WTC11 (cell line): ENCODE data around the gene CARM1. TPM values are rescaled to one million over a fixed set of nuclear protein-coding genes. Genes with fewer than 3 reads are reported as not detected.

Source experiments
- ATAC-seq: fragments of 200-7000 bp; cut with Tn5 transposase; 2 replicates; pipeline ENCODE4 v1.10.0; 2021; ENCODE audit warnings: mild to moderate bottlenecking, moderate library complexity
- CTCF ChIA-PET: fragments of 300-600 bp; sonication (Branson Sonifier 250); formaldehyde crosslinking; loops from one replicate; lab custom pipeline; 2021; ENCODE audit warnings: antibody characterized with exemption; lab: Charles Lee
- POLR2A ChIA-PET: fragments of 350-600 bp; sonication (Branson Sonifier 250); formaldehyde crosslinking; loops from one replicate; lab custom pipeline; 2021; ENCODE audit warnings: antibody characterized with exemption; lab: Charles Lee
- DNase-seq: peaks from one replicate; pipeline ENCODE4 v3.0.0; 2021; ENCODE audit warnings: low spot score
- H3K27ac Mint-ChIP-seq: 2 replicates; pipeline ENCODE4 v1.8.0; 2021; ENCODE audit warnings: mixed read lengths
- H3K27me3 Mint-ChIP-seq: 2 replicates; pipeline ENCODE4 v1.8.0; 2021; ENCODE audit warnings: low read depth, mild to moderate bottlenecking, moderate library complexity, mixed read lengths
- H3K36me3 Mint-ChIP-seq: 2 replicates; pipeline ENCODE4 v1.8.0; 2021; ENCODE audit warnings: mixed read lengths
- H3K4me1 Mint-ChIP-seq: 2 replicates; pipeline ENCODE4 v1.8.0; 2022; ENCODE audit warnings: mixed read lengths
- H3K4me3 Mint-ChIP-seq: 2 replicates; pipeline ENCODE4 v1.8.0; 2021; ENCODE audit warnings: mild to moderate bottlenecking, moderate library complexity, mixed read lengths
- H3K9me3 Mint-ChIP-seq: 2 replicates; pipeline ENCODE4 v1.8.0; 2021; ENCODE audit warnings: mixed read lengths
- CREB1 ChIP-seq: sonication (generic); formaldehyde crosslinking; IDR thresholded peaks from 2 replicates; pipeline ENCODE4 v1.8.0; 2023; ENCODE audit warnings: mild to moderate bottlenecking, missing genetic modification reagents
- ELF4 ChIP-seq: sonication (generic); formaldehyde crosslinking; IDR thresholded peaks from 2 replicates; pipeline ENCODE4 v1.8.1; 2022; ENCODE audit warnings: low read depth, mild to moderate bottlenecking, moderate library complexity, missing genetic modification reagents
- ESRRA ChIP-seq: sonication (generic); formaldehyde crosslinking; IDR thresholded peaks from 2 replicates; pipeline ENCODE4 v1.8.1; 2022; ENCODE audit warnings: mild to moderate bottlenecking, missing genetic modification reagents, borderline replicate concordance
- ETV6 ChIP-seq: sonication (generic); formaldehyde crosslinking; IDR thresholded peaks from 2 replicates; pipeline ENCODE4 v1.8.1; 2022; ENCODE audit warnings: mild to moderate bottlenecking, missing genetic modification reagents
- FOXJ3 ChIP-seq: sonication (generic); formaldehyde crosslinking; IDR thresholded peaks from 2 replicates; pipeline ENCODE4 v1.9.0; 2021; ENCODE audit warnings: missing genetic modification reagents, mild to moderate bottlenecking, borderline replicate concordance
- JAZF1 ChIP-seq: fragments of 250-450 bp; sonication (Bioruptor Pico); IDR thresholded peaks from 2 replicates; pipeline ENCODE4 v1.9.0; 2021; ENCODE audit warnings: moderate library complexity, mild to moderate bottlenecking, inconsistent platforms
- JUN ChIP-seq: sonication (generic); formaldehyde crosslinking; IDR thresholded peaks from 2 replicates; pipeline ENCODE4 v1.8.0; 2023; ENCODE audit warnings: mild to moderate bottlenecking, missing genetic modification reagents
- NR1H2 ChIP-seq: sonication (generic); formaldehyde crosslinking; IDR thresholded peaks from 2 replicates; pipeline ENCODE4 v1.9.0; 2021; ENCODE audit warnings: mild to moderate bottlenecking, moderate library complexity, missing genetic modification reagents
- NR3C1 ChIP-seq: sonication (generic); formaldehyde crosslinking; conservative IDR thresholded peaks from 2 replicates; pipeline ENCODE4 v1.8.1; 2023; ENCODE audit warnings: low read depth, mild to moderate bottlenecking, missing genetic modification reagents
- PRRX2 ChIP-seq: fragments of 250-450 bp; sonication (Bioruptor Pico); IDR thresholded peaks from 2 replicates; pipeline ENCODE4 v1.8.0; 2021; ENCODE audit warnings: mild to moderate bottlenecking
- TCF7 ChIP-seq: sonication (generic); formaldehyde crosslinking; IDR thresholded peaks from 2 replicates; pipeline ENCODE4 v1.8.0; 2022; ENCODE audit warnings: mild to moderate bottlenecking, low read depth, missing genetic modification reagents, moderate library complexity
- ZNF423 ChIP-seq: fragments of 250-450 bp; sonication (Bioruptor Pico); IDR thresholded peaks from 2 replicates; pipeline ENCODE4 v2.1.2; 2022; ENCODE audit warnings: mild to moderate bottlenecking, moderate library complexity
- total RNA-seq: library from RNA; stranded (reverse); gene quantifications from 3 replicates; pipeline ENCODE4 v1.2.3, GENCODE V29; 2021
- TF ChIP-seq, protein P1 (sequence below): sonication (generic); formaldehyde crosslinking; IDR thresholded peaks from 2 replicates; pipeline ENCODE4 v1.8.0; 2023; ENCODE audit warnings: mild to moderate bottlenecking, missing genetic modification reagents
- TF ChIP-seq, protein P2 (sequence below): fragments of 250-450 bp; sonication (Bioruptor Pico); IDR thresholded peaks from 2 replicates; pipeline ENCODE4 v1.8.0; 2021; ENCODE audit warnings: mild to moderate bottlenecking
- TF ChIP-seq, protein P3 (sequence below): fragments of 200-600 bp; IDR thresholded peaks from 2 replicates; pipeline ENCODE4 v1.8.0; 2022; ENCODE audit warnings: antibody characterized with exemption
- TF ChIP-seq, protein P4 (sequence below): sonication (generic); formaldehyde crosslinking; IDR thresholded peaks from 2 replicates; pipeline ENCODE4 v1.8.1; 2022; ENCODE audit warnings: mild to moderate bottlenecking, missing genetic modification reagents, moderate library complexity, borderline replicate concordance
- TF ChIP-seq, protein P5 (sequence below): sonication (generic); formaldehyde crosslinking; IDR thresholded peaks from 2 replicates; pipeline ENCODE4 v1.8.0; 2023; ENCODE audit warnings: missing genetic modification reagents, mild to moderate bottlenecking, borderline replicate concordance
- TF ChIP-seq, protein P6 (sequence below): fragments of 250-450 bp; sonication (Bioruptor Pico); IDR thresholded peaks from 2 replicates; pipeline ENCODE4 v2.1.2; 2022; ENCODE audit warnings: mild to moderate bottlenecking, moderate library complexity

Gene CARM1
- total RNA-seq, 1 experiment from 2014 or later = 125 TPM

DNA sequence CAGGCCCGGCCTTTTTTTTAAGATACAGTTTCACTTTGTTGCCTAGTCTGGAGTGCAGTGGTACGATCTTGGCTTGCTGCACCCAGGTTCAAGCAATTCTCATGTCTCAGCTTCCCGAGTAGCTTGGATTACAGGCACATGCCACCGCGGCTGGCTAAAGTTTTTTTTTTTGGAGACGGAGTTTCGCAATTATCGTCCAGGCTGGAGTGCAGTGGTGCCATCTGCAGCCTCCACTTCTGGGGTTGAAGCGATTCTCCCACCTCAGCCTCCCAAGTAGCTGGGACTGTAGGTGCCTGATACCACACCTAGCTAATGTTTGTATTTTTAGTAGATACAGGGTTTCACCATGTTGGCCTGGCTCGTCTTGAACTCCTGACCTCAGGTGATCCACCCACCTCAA lies 4.9 kb upstream of the CARM1 start:
- Mint-ChIP-seq H3K36me3 (no peaks in the 10 kb centered on the region), H3K27ac (no peak overlapping the region), H3K4me3 (no peak overlapping the region), H3K27me3 (no peaks in the 10 kb centered on the region; the same call in 1 of the 2 replicates), H3K9me3 (no peaks in the 10 kb centered on the region), H3K4me1 (peaks cover 17% of the 10 kb centered on the region)
- no peak for TF ChIP-seq ESRRA (CRISPR knock-in tag)
- TF ChIP-seq, protein P1, sequence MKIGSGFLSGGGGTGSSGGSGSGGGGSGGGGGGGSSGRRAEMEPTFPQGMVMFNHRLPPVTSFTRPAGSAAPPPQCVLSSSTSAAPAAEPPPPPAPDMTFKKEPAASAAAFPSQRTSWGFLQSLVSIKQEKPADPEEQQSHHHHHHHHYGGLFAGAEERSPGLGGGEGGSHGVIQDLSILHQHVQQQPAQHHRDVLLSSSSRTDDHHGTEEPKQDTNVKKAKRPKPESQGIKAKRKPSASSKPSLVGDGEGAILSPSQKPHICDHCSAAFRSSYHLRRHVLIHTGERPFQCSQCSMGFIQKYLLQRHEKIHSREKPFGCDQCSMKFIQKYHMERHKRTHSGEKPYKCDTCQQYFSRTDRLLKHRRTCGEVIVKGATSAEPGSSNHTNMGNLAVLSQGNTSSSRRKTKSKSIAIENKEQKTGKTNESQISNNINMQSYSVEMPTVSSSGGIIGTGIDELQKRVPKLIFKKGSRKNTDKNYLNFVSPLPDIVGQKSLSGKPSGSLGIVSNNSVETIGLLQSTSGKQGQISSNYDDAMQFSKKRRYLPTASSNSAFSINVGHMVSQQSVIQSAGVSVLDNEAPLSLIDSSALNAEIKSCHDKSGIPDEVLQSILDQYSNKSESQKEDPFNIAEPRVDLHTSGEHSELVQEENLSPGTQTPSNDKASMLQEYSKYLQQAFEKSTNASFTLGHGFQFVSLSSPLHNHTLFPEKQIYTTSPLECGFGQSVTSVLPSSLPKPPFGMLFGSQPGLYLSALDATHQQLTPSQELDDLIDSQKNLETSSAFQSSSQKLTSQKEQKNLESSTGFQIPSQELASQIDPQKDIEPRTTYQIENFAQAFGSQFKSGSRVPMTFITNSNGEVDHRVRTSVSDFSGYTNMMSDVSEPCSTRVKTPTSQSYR (CRISPR knock-in tag) = no peak
- TF ChIP-seq, protein P2, sequence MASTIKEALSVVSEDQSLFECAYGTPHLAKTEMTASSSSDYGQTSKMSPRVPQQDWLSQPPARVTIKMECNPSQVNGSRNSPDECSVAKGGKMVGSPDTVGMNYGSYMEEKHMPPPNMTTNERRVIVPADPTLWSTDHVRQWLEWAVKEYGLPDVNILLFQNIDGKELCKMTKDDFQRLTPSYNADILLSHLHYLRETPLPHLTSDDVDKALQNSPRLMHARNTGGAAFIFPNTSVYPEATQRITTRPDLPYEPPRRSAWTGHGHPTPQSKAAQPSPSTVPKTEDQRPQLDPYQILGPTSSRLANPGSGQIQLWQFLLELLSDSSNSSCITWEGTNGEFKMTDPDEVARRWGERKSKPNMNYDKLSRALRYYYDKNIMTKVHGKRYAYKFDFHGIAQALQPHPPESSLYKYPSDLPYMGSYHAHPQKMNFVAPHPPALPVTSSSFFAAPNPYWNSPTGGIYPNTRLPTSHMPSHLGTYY (CRISPR knock-in tag) = no peak
- no peak for TF ChIP-seq JAZF1
- TF ChIP-seq TCF7 (CRISPR knock-in tag) = no peak
- ATAC-seq = no peak
- DNase-seq = no peak
- ChIA-PET CTCF (interaction anchor here (0.9 to 6.0 kb wide), 4 partner anchors 8 to 149 kb away, joined by 4 to 75 read pairs (median 37); partner anchors contain the start of gene DNM2), POLR2A (interaction anchor here (0.7 kb wide), 1 partner anchor 64 kb away, joined by 5 read pairs; no protein-coding TSS in a partner anchor)

DNA sequence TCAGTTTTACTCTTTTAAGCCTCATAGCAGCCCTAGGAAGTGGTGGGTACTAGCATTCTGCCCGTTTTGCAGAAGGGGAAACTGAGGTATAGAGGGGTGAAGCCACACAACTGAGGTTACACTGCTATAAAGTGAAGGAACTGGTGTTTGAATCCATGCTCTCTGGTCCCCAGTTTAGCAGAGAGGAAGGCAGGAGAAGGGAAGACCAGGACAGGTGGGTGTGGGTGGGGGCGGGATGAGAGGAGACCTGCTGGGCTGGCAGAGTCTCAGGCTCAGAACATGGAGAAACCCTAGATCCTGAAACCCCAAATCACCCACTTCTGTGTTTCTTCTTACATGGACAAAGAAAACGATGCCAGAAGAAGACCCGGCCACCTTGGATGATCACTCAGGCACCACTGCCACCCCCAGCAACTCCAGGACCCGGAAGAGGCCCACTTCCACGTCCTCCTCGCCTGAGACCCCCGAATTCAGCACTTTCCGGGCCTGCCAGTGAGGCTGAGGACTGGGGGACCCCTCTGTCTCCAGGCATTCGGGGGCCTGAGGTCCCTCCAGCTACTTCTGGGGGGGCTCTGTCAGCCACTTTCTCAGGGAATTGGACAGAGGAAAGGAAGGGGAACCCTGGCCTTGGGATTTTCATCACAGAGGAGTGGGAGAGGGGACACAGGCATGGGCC lies 2.3 kb upstream of the CARM1 start:
- TF ChIP-seq, protein P3, sequence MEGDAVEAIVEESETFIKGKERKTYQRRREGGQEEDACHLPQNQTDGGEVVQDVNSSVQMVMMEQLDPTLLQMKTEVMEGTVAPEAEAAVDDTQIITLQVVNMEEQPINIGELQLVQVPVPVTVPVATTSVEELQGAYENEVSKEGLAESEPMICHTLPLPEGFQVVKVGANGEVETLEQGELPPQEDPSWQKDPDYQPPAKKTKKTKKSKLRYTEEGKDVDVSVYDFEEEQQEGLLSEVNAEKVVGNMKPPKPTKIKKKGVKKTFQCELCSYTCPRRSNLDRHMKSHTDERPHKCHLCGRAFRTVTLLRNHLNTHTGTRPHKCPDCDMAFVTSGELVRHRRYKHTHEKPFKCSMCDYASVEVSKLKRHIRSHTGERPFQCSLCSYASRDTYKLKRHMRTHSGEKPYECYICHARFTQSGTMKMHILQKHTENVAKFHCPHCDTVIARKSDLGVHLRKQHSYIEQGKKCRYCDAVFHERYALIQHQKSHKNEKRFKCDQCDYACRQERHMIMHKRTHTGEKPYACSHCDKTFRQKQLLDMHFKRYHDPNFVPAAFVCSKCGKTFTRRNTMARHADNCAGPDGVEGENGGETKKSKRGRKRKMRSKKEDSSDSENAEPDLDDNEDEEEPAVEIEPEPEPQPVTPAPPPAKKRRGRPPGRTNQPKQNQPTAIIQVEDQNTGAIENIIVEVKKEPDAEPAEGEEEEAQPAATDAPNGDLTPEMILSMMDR = no peak
- TF ChIP-seq NR3C1 (no peak), NR1H2 (CRISPR knock-in tag) (no peak), ELF4 (CRISPR knock-in tag) (no peak), FOXJ3 (CRISPR knock-in tag) (no peak), ETV6 (CRISPR knock-in tag) (no peak), PRRX2 (CRISPR knock-in tag) (no peak), ZNF423 (CRISPR knock-in tag) (no peak), CREB1 (no peak), JUN (CRISPR knock-in tag) (no peak)
- TF ChIP-seq, protein P4, sequence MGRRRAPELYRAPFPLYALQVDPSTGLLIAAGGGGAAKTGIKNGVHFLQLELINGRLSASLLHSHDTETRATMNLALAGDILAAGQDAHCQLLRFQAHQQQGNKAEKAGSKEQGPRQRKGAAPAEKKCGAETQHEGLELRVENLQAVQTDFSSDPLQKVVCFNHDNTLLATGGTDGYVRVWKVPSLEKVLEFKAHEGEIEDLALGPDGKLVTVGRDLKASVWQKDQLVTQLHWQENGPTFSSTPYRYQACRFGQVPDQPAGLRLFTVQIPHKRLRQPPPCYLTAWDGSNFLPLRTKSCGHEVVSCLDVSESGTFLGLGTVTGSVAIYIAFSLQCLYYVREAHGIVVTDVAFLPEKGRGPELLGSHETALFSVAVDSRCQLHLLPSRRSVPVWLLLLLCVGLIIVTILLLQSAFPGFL (CRISPR knock-in tag) = no peak
- TF ChIP-seq, protein P5, sequence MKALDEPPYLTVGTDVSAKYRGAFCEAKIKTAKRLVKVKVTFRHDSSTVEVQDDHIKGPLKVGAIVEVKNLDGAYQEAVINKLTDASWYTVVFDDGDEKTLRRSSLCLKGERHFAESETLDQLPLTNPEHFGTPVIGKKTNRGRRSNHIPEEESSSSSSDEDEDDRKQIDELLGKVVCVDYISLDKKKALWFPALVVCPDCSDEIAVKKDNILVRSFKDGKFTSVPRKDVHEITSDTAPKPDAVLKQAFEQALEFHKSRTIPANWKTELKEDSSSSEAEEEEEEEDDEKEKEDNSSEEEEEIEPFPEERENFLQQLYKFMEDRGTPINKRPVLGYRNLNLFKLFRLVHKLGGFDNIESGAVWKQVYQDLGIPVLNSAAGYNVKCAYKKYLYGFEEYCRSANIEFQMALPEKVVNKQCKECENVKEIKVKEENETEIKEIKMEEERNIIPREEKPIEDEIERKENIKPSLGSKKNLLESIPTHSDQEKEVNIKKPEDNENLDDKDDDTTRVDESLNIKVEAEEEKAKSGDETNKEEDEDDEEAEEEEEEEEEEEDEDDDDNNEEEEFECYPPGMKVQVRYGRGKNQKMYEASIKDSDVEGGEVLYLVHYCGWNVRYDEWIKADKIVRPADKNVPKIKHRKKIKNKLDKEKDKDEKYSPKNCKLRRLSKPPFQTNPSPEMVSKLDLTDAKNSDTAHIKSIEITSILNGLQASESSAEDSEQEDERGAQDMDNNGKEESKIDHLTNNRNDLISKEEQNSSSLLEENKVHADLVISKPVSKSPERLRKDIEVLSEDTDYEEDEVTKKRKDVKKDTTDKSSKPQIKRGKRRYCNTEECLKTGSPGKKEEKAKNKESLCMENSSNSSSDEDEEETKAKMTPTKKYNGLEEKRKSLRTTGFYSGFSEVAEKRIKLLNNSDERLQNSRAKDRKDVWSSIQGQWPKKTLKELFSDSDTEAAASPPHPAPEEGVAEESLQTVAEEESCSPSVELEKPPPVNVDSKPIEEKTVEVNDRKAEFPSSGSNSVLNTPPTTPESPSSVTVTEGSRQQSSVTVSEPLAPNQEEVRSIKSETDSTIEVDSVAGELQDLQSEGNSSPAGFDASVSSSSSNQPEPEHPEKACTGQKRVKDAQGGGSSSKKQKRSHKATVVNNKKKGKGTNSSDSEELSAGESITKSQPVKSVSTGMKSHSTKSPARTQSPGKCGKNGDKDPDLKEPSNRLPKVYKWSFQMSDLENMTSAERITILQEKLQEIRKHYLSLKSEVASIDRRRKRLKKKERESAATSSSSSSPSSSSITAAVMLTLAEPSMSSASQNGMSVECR (CRISPR knock-in tag) = no peak
- TF ChIP-seq, protein P2 (CRISPR knock-in tag) = no peak
- TF ChIP-seq, protein P6, sequence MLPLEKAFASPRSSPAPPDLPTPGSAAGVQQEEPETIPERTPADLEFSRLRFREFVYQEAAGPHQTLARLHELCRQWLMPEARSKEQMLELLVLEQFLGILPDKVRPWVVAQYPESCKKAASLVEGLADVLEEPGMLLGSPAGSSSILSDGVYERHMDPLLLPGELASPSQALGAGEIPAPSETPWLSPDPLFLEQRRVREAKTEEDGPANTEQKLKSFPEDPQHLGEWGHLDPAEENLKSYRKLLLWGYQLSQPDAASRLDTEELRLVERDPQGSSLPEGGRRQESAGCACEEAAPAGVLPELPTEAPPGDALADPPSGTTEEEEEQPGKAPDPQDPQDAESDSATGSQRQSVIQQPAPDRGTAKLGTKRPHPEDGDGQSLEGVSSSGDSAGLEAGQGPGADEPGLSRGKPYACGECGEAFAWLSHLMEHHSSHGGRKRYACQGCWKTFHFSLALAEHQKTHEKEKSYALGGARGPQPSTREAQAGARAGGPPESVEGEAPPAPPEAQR (CRISPR knock-in tag) = no peak
- 0 out of 2 replicates have a peak, but pooled peaks cover 2% of the 10 kb centered on the region for H3K36me3 Mint-ChIP-seq
- no peaks in the 10 kb centered on the region; the same call in 1 of the 2 replicates for H3K27me3 Mint-ChIP-seq
- H3K4me3 Mint-ChIP-seq = no peak overlapping the region
- DNase-seq (no peak), ATAC-seq (no peak)
- no peak overlapping the region for H3K27ac Mint-ChIP-seq
- peaks cover 28% of the 10 kb centered on the region for H3K4me1 Mint-ChIP-seq
- CTCF ChIA-PET = interaction anchor here (6.0 kb wide), 1 partner anchor 11 kb away, joined by 70 read pairs; no protein-coding TSS in a partner anchor
- H3K9me3 Mint-ChIP-seq = no peaks in the 10 kb centered on the region
- POLR2A ChIA-PET = no interaction called here
